H1 (cell line): ENCODE data around the gene FAM210A. TPM values are rescaled to one million over a fixed set of nuclear protein-coding genes. Genes with fewer than 3 reads are reported as not detected.

Experiments
- CHD2 ChIP-seq: IDR thresholded peaks from 2 replicates; pipeline ENCODE4 v1.6.1; 2012; ENCODE audit warnings: low read length, improper control_type of control experiment
- FOSL1 ChIP-seq: IDR thresholded peaks from 2 replicates; pipeline ENCODE4 v1.6.1; 2011; ENCODE audit warnings: mild to moderate bottlenecking, low read depth, low read length, moderate library complexity; ENCODE audit not compliant: insufficient read depth
- JUND ChIP-seq: IDR thresholded peaks from 2 replicates; pipeline ENCODE4 v1.6.1; 2011; ENCODE audit warnings: mild to moderate bottlenecking, improper control_type of control experiment, low read length
- NRF1 ChIP-seq: IDR thresholded peaks from 2 replicates; pipeline ENCODE4 v1.6.1; 2011; ENCODE audit warnings: mild to moderate bottlenecking, low read depth, low read length, improper control_type of control experiment
- RFX5 ChIP-seq: IDR thresholded peaks from 2 replicates; pipeline ENCODE4 v1.6.1; 2011; ENCODE audit warnings: low read depth, low read length, improper control_type of control experiment, borderline replicate concordance
- SIX5 ChIP-seq: IDR thresholded peaks from 2 replicates; pipeline ENCODE4 v1.6.1; 2011; ENCODE audit warnings: mild to moderate bottlenecking, low read depth, low read length
- TAF1 ChIP-seq: IDR thresholded peaks from 2 replicates; pipeline ENCODE4 v1.6.1; 2011; ENCODE audit warnings: mild to moderate bottlenecking, low read depth, low read length
- polyA plus RNA-seq, 7 experiments: library from polyadenylated mRNA; depleted of rRNA in 3 of 7; stranded (reverse) in 5 of 7; unstranded in 2 of 7; fragments of >200 nt in 5 of 7; fragments of 200-250 nt in 2 of 7; gene quantifications; 1 replicate in 5 of 7; 2 replicates in 1 of 7; 4 replicates in 1 of 7; pipeline versions ENCODE4 v1.2.1 to v1.2.3, GENCODE V29; 2011 to 2013; ENCODE audit warnings: missing spikeins in 2 of 7, mixed read lengths in 2 of 7
- total RNA-seq: library from RNA; stranded (reverse); fragmentation: NEBNext Ultra II Directional; extraction: Animal tissue kit (Norgen Biotek cat#: 25700); gene quantifications from 2 replicates; pipeline ENCODE4 v1.2.1, GENCODE V29; 2021

Gene FAM210A
- total and polyA plus RNA-seq, 2 of the 8 experiments (the other 6 are each of a cell fraction or from before 2014, with no cell fraction given), result 8.2 to 25.4 TPM

GRCh38 chr18:13688191-13689136 is 37.9 kb downstream of the FAM210A start (continued):
- no peak for TF ChIP-seq JUND
- no peak for TF ChIP-seq TAF1
- TF ChIP-seq CHD2, result no peak
- no peak for TF ChIP-seq FOSL1
- TF ChIP-seq NRF1, result no peak
- no peak for TF ChIP-seq RFX5
- no peak for TF ChIP-seq SIX5
- TF ChIP-seq, all 59 proteins: peak for 0
